ENCODE measurements around the gene GPR65. TPM values are rescaled to one million over a fixed set of nuclear protein-coding genes. Genes with fewer than 3 reads are reported as not detected.

Gene GPR65
- total and polyA plus RNA-seq, 7 experiments from 2014 or later = 7.6 to 18.6 (median 10.0) TPM

GRCh38 chr14:88063811-88064210, 58.9 kb downstream of the GPR65 start:
- POLR2A ChIA-PET = interaction anchor here (0.7 kb wide), 1 partner anchor 68 kb away, joined by 3 read pairs; no protein-coding TSS in a partner anchor
- no peak overlapping the region for H3K4me3 ChIP-seq (ENCODE audit: low read length)
- ATAC-seq (no peak), DNase-seq (no peak)
- no peaks in the 10 kb centered on the region for H3K9me3 ChIP-seq (ENCODE audit: control insufficient read depth in 2 of 3, low read length in 3 of 3)
- no peaks in the 10 kb centered on the region for H3K4me1 Mint-ChIP-seq
- peaks cover 0 to 6% (median 3%) of the 10 kb centered on the region in 5 donors for H3K36me3 Mint-ChIP-seq
- no peaks in the 10 kb centered on the region for H3K27me3 ChIP-seq (ENCODE audit: control insufficient read depth in 2 of 2, insufficient read depth in 2 of 2, low read length in 2 of 2)
- no peaks in the 10 kb centered on the region for H3K36me3 ChIP-seq (ENCODE audit: control insufficient read depth in 2 of 3, insufficient read depth in 3 of 3, low read length in 3 of 3)
- intact Hi-C loops (cut with micrococcal nuclease) = no loop called here
- no peaks in the 10 kb centered on the region for H3K4me1 ChIP-seq (ENCODE audit: control insufficient read depth in 2 of 2, insufficient read depth in 2 of 2, low read length in 2 of 2)
- CTCF ChIA-PET = no interaction called here
- peaks cover 0 to 6% (median 1%) of the 10 kb centered on the region in 11 donors for H3K9me3 Mint-ChIP-seq
- H3K27ac Mint-ChIP-seq = no peak overlapping the region
- H3K27ac ChIP-seq (ENCODE audit: low read depth, low read length) = no peak overlapping the region
- peaks cover 0 to 11% (median under 1%) of the 10 kb centered on the region in 5 donors for H3K27me3 Mint-ChIP-seq
- no peak overlapping the region for H3K4me3 Mint-ChIP-seq

Other genes starting within 250 kb of the GPR65 start
- gene GALC, start 12.0 kb upstream of the GPR65 start, total RNA-seq = 10 to 100 TPM; 17.8 to 26.1 (median 22.3) TPM
- gene GALC, start 12.0 kb upstream of the GPR65 start, polyA plus RNA-seq = 1 to 10 TPM; 7.1 to 7.8 TPM

All from naive thymus-derived CD4-positive, alpha-beta T cell (primary cell).